ELR (cell line): ENCODE measurements around the gene FNIP1.
A peak's percentile ranks its signal among the peaks of the same experiment; 100 is the strongest.
"Not testable (repeated sequence)": the region's sequence is repeated elsewhere in the genome, so short reads cannot be mapped to it uniquely, and the experiment has no call there.

ENCODE experiments used
- DNase-seq: peaks from one replicate; pipeline ENCODE4 v3.0.0-alpha.2; 2015; ENCODE audit warnings: low read depth

FNIP1 gene

GRCh38 chr5:131684595-131684994 lies 112.2 kb downstream of the FNIP1 start:
- no peak for DNase-seq

DNA sequence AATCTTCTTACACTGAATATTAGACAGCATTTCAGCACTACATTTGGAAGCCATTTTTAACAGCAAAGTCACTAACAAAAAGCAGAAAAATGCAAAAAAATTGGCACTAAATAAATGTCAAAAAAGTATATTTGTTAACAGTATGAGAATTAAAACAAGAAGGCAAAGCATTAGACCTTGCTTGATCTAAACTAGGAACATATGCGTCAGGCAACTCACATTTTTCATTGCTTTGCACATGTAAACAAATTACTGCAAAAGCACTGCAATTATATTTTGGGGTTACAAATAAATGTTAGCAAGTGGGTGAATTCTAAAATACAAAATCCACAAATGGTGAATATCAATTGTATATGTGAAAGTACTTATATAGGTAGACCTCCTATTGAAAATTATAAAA lies 112.8 kb downstream of the FNIP1 start:
- no peak for DNase-seq

DNA sequence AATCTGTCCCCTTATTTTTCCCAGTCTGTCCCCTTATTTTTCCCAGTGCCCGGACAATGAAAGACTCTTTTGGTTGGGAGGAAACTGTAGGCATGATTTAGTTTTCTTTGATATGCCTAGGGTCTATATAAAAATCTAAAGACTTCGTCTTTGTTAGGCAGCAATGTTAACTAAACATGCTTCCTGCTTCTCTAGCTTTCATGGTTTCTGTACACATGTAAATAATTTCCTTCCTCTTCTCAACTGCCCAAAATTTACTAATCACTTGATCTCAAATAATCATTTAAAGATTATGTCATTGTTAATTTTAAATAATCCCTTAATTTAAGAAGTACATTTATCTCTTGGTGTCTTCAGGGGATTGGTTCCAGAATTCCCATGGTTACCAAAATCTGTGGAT lies 114.0 kb downstream of the FNIP1 start:
- DNase-seq: no peak

GRCh38 chr5:131682175-131682574 lies 114.6 kb downstream of the FNIP1 start:
- no peak for DNase-seq

DNA sequence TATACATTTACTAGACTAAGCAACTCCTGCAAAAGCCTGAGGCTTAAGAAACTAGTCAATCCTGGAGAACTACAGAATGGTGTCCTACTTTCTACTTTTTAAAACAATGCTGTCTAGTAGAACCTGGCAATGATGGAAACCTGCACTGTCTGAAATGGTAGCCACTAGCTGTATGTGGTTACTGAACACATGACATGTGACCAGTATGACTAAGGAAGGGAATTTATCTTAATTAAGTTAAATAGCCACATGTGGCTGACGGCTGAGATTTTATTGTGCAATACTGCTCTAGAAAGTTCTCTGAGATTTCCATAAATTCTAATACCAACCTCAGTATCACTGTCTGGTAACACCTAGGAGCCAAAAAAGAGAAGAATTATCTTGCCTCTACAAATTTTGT lies 116.9 kb downstream of the FNIP1 start:
- peak; percentile 40 for DNase-seq

GRCh38 chr5:131678273-131678672 lies 118.5 kb downstream of the FNIP1 start:
- DNase-seq: not testable (repeated sequence)

DNA sequence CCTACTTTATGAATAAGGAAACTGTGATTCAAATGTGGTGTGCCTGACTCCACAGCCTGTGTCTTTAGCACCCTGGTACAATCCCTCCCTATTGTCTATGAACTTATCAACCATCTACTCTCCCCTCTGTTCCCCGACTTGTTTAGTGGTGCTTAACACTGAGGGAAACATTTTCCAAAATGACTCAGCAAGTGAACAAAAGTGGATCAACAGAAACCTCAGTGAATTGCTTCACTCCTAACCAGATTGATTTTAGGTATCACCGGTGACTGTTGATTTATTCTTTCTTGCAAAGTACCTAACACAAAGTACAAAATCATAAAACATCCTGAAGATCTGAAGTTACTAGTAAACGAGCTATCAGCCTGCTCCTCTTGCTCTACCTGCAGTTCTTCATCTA lies 119.7 kb downstream of the FNIP1 start:
- no peak for DNase-seq

DNA sequence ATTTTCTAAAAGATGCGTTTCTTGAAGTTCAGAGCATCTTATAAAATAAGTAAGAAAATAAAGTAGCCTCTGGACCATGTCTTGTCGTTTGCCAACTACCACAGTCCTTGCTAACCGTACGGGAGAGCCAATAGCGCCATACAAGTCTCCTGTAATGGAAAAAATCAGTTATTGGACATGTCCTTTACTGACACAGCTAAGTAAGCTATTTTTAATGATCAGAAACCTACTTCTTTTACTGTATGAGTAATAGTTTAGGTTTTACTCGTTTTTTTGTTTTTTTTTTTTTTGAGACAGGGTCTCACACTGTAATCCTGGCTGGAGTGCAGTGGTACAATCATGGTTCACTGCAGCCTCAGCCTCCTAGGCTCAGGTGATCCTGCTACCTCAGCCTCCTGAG lies 124.0 kb downstream of the FNIP1 start:
- DNase-seq: no peak

DNA sequence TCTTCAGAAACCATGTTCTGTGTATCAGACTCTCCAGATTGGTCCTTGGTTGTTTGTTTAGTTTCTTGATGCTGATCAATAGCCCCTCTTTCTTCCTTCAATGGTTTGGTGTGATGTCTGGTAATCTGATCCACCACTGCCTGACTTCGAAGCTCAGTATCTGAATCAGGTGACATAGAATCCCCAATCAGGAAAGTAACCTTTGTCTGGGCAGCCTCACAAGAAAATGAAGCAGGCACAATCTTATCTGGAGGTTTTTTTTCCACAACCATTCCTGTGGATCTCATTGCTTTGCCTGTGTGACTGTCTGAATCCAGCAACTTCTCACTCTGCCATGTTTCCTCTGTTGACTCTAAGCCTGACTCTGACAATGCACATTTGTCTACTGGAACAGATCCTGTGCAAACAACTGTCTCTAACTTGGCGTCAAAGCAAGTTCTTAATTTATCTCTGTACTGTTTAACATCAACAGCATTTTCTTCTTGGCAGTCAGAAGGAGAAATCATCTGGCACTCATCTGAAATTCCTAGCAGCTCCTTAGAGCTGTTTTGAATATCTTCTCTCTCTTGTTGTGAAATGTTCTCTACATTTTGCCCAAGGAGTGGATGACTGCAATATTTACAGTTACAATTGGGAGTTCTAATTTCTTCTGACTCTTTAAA lies 124.7 kb downstream of the FNIP1 start:
- DNase-seq: no peak

DNA sequence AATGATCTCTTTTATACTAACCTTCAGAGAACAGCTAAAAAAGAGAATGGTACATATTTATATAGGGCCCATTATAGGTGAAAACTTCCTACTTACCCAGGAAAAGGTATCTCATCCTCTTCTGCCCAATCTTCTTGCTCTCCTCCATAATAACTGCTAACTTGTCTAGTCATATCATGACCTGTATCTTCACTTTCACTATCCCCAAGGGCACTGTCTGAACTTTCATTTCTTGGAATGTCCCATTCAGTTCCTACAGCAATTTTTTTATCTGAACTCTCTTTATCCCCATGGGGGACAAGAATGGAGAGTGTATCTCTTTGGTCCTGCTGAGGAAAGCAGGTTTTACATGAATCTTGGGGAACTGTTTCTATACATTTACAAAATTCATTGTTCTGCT lies 125.4 kb downstream of the FNIP1 start:
- no peak for DNase-seq

- no peak for DNase-seq
These were observed 131.9 kb downstream of the FNIP1 start for GRCh38 chr5:131664929-131665328.

GRCh38 chr5:131661933-131662332 lies 134.9 kb downstream of the FNIP1 start:
- DNase-seq: no peak

DNA sequence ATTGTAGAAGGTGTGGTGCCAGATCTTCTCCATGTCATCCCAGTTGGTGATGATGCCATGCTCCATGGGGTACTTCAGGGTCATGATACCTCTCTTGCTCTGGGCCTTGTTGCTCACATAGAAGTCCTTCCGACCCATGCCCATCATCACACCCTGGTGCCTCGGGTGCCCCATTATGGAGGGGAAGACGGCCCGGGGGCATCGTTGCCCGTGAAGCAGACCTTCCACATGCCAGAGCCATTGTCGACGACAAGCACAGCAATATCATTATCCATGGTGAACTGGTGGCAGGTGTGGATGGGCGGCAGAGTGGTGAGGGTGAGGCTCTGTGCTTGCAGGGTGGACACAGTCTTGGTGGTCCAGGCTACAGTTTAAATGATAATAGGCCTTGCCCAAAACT lies 137.0 kb downstream of the FNIP1 start:
- DNase-seq: no peak

DNA sequence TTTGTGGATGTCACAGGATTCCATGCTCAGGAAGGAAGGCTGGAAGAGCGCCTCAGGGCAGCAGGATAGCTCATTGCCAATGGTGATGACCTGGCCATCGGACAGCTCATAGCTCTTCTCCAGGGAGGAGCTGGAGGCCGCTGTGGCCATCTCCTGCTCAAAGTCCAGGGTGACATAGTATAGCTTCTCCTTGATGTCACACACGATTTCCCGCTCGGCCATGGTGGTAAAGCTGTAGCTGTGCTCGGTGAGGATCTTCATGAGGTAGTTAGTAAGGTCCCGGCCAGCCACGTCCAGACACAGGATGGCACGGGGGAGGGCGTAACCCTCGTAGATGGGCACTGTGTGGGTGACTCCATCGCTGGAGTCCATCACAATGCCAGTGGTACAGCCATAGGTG lies 137.5 kb downstream of the FNIP1 start:
- DNase-seq: no peak

DNA sequence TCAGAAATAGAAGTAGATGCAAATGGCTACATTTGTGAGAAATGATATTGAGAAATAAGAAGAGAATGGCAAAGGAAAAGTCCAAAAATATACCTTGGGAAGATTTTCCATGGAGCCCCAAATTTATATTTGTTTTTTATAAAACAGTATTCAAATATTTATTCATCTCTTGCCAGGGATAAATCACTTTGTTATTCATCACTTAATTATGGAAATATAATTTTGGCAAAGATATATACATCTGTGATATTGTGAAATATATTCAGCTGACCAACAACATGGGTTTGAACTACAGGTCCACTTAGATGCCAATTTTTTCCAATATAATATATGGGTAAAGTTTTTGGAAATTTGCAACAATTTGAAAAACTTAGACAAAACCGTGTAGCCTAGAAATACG lies 142.0 kb downstream of the FNIP1 start:
- no peak for DNase-seq

- no peak for DNase-seq
These were observed 142.5 kb downstream of the FNIP1 start for GRCh38 chr5:131654309-131654708.

DNA sequence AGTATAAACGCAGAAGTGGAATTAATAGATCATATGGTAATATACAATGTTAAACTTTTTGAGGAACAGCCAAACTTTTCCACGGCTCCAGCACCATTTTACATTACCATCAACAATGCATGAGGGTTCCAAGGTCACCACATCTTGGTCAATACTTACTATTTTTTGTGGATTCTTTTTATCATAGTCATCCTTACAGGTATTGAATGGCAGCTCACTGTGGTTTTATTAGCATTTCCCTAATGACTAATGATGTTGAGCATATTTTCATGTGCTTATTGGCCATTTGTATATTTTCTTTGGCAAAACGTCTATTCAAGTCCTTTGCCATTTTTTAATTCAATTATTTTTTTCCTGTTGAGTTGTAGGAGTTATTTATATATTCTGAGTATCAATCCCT lies 147.7 kb downstream of the FNIP1 start:
- DNase-seq: peak; percentile 51

DNA sequence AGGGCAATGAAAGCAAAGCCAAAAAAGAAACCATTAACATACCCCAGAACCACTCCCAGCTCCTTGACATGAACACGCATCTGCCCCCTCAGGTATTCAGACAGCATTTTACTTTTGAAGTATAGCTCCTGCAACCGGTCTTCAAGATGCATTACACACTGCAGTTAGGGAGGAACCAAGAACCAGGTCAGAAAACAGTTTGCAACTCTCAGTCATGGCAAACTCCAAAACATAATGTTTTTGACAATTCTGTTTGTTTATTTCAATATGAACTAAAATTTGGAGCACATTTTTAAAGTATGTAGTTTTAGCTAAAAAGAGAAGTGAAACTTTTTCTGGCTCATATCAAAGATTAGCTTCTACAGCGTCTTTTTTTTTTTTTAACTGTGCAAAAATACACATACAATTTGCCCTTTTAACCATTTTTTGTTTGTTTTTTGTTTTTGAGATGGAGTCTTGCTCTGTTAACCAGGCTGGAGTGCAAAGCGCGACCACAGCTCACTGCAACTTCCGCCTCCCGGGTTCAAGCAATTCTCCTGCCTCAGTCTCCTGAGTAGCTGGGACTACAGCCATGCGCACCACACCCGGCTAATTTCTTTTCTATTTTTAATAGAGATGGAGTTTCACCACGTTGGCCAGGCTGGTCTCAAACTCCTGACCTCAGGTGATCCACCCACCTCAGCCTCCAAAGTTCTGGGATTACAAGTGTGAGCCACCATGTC lies 149.6 kb downstream of the FNIP1 start:
- no peak for DNase-seq

DNA sequence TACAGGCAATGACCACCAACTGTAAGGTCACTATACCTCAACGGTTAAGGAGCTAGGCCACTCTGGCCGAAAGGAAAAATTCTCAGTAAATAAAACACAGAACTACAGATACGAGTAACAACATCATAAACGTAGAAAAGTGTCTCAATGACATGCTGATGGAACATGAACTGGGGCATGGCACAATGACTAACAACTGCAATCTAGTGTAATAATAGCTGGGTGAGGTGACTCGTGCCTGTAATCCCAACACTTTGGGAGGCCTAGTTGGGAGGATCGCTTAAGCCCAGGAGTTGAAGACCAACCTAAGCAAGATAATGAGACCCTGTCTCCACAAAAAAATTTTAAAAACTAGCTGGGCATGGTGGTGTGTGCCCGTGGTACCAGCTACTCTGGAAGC lies 152.0 kb downstream of the FNIP1 start:
- DNase-seq: peak; percentile 55

DNA sequence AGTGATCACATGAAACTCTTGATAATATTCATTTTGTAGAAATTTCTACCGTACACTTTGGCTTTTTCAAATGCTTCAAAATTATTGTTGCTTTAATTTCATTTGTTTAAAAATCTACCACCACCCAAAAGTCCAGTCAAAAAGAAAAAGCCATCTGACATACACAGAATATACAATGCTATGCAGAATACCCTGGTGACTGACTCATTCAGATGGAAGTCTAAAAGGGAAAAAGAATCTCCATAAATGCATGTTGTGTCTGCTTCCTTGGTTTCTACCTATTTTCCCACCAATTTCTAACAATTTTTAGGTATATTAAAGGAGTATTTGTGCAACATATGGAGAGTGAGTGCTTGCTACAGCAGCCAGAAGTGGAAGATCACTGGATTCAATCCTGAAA lies 152.4 kb downstream of the FNIP1 start:
- DNase-seq: no peak

DNA sequence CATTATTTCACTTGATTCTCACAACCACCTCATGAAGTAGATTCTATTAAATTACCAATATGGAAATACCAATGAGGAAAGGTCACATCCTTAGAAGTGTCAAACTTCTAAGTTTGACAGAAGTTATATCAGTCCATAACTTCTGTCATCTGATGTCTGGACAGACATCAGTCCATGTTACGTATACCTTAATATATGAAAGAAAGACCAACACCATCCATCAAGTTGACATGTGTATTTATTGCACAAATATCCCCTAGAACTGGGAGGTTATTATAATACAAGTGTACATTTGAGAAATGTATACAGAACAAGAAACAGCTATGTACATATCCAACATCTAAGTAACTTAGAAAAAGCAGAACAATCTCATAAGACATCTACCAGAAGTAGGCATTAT lies 155.3 kb downstream of the FNIP1 start:
- DNase-seq: no peak

GRCh38 chr5:131640043-131640856 lies 156.6 kb downstream of the FNIP1 start:
- peak; percentile 75 for DNase-seq

DNA sequence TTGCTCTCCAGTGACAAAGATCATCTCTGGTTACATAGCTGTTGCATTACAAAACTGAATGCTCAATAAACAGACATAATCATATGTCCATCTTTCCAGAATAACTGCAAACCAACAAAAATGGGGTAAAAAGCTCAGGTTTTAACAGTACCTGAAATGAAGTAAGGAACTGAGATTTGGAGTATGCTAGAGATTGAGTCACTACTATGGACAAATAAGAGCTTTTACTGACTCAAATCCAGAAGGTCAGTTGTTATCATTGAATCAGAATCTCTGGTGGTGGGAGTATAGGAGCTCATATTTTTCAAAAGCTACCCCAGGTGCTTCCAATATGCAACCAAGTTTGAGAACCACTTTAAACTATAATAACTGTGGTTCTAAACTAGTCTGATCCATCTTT lies 157.7 kb downstream of the FNIP1 start:
- DNase-seq: no peak
